ACC112 (cell line): Measurements from ENCODE around the gene PTPRG.

Experiments
- H2AFZ ChIP-seq: fragments of 200-600 bp; sonication (generic); one replicate; pipeline ENCODE4 v1.6.0; 2017; ENCODE audit warnings: antibody characterized with exemption, low read length; ENCODE audit not compliant: unreplicated experiment
- H3K27ac ChIP-seq: fragments of 200-600 bp; sonication (generic); 2 replicates; pipeline ENCODE4 v1.5.1; 2014; ENCODE audit warnings: low read depth, mild to moderate bottlenecking, antibody characterized with exemption, low read length, moderate library complexity
- H3K27me3 ChIP-seq: fragments of 200-600 bp; sonication (generic); 2 replicates; pipeline ENCODE4 v1.6.1; 2014; ENCODE audit warnings: mild to moderate bottlenecking, antibody characterized with exemption, low read length, moderate library complexity, mixed read lengths; ENCODE audit not compliant: insufficient read depth
- H3K36me3 ChIP-seq: fragments of 200-600 bp; sonication (generic); 2 replicates; pipeline ENCODE4 v1.6.1; 2016; ENCODE audit warnings: mild to moderate bottlenecking, antibody characterized with exemption, low read length, moderate library complexity, mixed read lengths; ENCODE audit not compliant: insufficient read depth
- H3K4me1 ChIP-seq: fragments of 200-600 bp; sonication (generic); one replicate; pipeline ENCODE4 v1.6.1; 2016; ENCODE audit warnings: low read length, mixed read lengths; ENCODE audit not compliant: insufficient read depth, unreplicated experiment, control insufficient read depth
- H3K4me3 ChIP-seq: fragments of 200-600 bp; sonication (generic); 2 replicates; pipeline ENCODE4 v1.5.1; 2014; ENCODE audit warnings: mild to moderate bottlenecking, low read depth, low read length
- H3K79me2 ChIP-seq: fragments of 200-600 bp; sonication (generic); one replicate; pipeline ENCODE4 v1.6.0; 2016; ENCODE audit warnings: low read length; ENCODE audit not compliant: control insufficient read depth, unreplicated experiment, insufficient read depth

The PTPRG gene

GRCh38 chr3:62188681-62189375 lies 627.5 kb downstream of the PTPRG start:
- Histone ChIP-seq H3K27ac (no peak overlapping the region), H2AFZ (peak overlapping the region; percentile 20), H3K79me2 (no peaks in the 10 kb centered on the region), H3K4me1 (peaks cover 9% of the 10 kb centered on the region), H3K4me3 (peak overlapping the region; percentile 65), H3K36me3 (no peaks in the 10 kb centered on the region), H3K27me3 (no peaks in the 10 kb centered on the region)

GRCh38 chr3:62189376-62189698 lies 628.0 kb downstream of the PTPRG start:
- Histone ChIP-seq H3K36me3 (no peaks in the 10 kb centered on the region), H3K4me3 (no peak overlapping the region), H2AFZ (no peak overlapping the region), H3K4me1 (peaks cover 7% of the 10 kb centered on the region), H3K79me2 (no peaks in the 10 kb centered on the region), H3K27me3 (no peaks in the 10 kb centered on the region), H3K27ac (no peak overlapping the region)

GRCh38 chr3:62192891-62193290 lies 631.5 kb downstream of the PTPRG start:
- no peak overlapping the region for H3K27ac ChIP-seq
- no peaks in the 10 kb centered on the region for H3K27me3 ChIP-seq
- H3K4me3 ChIP-seq, result no peak overlapping the region
- H3K79me2 ChIP-seq, result no peaks in the 10 kb centered on the region
- H2AFZ ChIP-seq, result no peak overlapping the region
- H3K36me3 ChIP-seq, result no peaks in the 10 kb centered on the region
- H3K4me1 ChIP-seq, result no peaks in the 10 kb centered on the region

GRCh38 chr3:62193586-62194345 lies 632.4 kb downstream of the PTPRG start:
- Histone ChIP-seq H3K36me3 (no peaks in the 10 kb centered on the region), H3K27ac (no peak overlapping the region)

GRCh38 chr3:62197350-62198012 lies 636.1 kb downstream of the PTPRG start:
- no peaks in the 10 kb centered on the region for H3K4me1 ChIP-seq
- H2AFZ ChIP-seq, result no peak overlapping the region
- no peaks in the 10 kb centered on the region for H3K79me2 ChIP-seq
- H3K4me3 ChIP-seq, result no peak overlapping the region
- H3K27me3 ChIP-seq, result no peaks in the 10 kb centered on the region
- no peak overlapping the region for H3K27ac ChIP-seq
- H3K36me3 ChIP-seq, result no peaks in the 10 kb centered on the region

More at GRCh38 chr3:62193586-62194345, 632.4 kb downstream of the PTPRG start:
- Histone ChIP-seq H2AFZ (no peak overlapping the region), H3K27me3 (no peaks in the 10 kb centered on the region), H3K4me3 (no peak overlapping the region), H3K79me2 (no peaks in the 10 kb centered on the region), H3K4me1 (no peaks in the 10 kb centered on the region)

GRCh38 chr3:62199126-62199525 lies 637.8 kb downstream of the PTPRG start:
- no peaks in the 10 kb centered on the region for H3K36me3 ChIP-seq
- H3K27ac ChIP-seq, result no peak overlapping the region
- H3K4me1 ChIP-seq, result no peaks in the 10 kb centered on the region

GRCh38 chr3:62201438-62202035 lies 640.2 kb downstream of the PTPRG start:
- Histone ChIP-seq H3K27me3 (no peaks in the 10 kb centered on the region), H3K36me3 (no peaks in the 10 kb centered on the region), H3K4me3 (no peak overlapping the region), H3K27ac (no peak overlapping the region), H3K4me1 (no peaks in the 10 kb centered on the region), H2AFZ (no peak overlapping the region), H3K79me2 (no peaks in the 10 kb centered on the region)

More at GRCh38 chr3:62199126-62199525, 637.8 kb downstream of the PTPRG start:
- Histone ChIP-seq H2AFZ (no peak overlapping the region), H3K4me3 (no peak overlapping the region), H3K79me2 (no peaks in the 10 kb centered on the region), H3K27me3 (no peaks in the 10 kb centered on the region)

GRCh38 chr3:62203152-62203551 lies 641.8 kb downstream of the PTPRG start:
- no peak overlapping the region for H3K4me3 ChIP-seq
- H3K36me3 ChIP-seq, result no peaks in the 10 kb centered on the region
- H3K27me3 ChIP-seq, result no peaks in the 10 kb centered on the region
- H3K27ac ChIP-seq, result no peak overlapping the region
- H2AFZ ChIP-seq, result no peak overlapping the region
- H3K4me1 ChIP-seq, result no peaks in the 10 kb centered on the region
- no peaks in the 10 kb centered on the region for H3K79me2 ChIP-seq

GRCh38 chr3:62203561-62203960 lies 642.2 kb downstream of the PTPRG start:
- Histone ChIP-seq H3K79me2 (no peaks in the 10 kb centered on the region), H2AFZ (no peak overlapping the region), H3K27me3 (no peaks in the 10 kb centered on the region), H3K36me3 (no peaks in the 10 kb centered on the region), H3K4me1 (no peaks in the 10 kb centered on the region), H3K27ac (no peak overlapping the region), H3K4me3 (no peak overlapping the region)

- no peaks in the 10 kb centered on the region for H3K79me2 ChIP-seq
- no peaks in the 10 kb centered on the region for H3K27me3 ChIP-seq
- no peak overlapping the region for H3K27ac ChIP-seq
- no peak overlapping the region for H2AFZ ChIP-seq
- H3K4me1 ChIP-seq, result no peaks in the 10 kb centered on the region
- no peak overlapping the region for H3K4me3 ChIP-seq
- H3K36me3 ChIP-seq, result no peaks in the 10 kb centered on the region
Measured at GRCh38 chr3:62207197-62207596, 645.8 kb downstream of the PTPRG start.
